ENCODE measurements around the gene GRIN2A. TPM values are rescaled to one million over a fixed set of nuclear protein-coding genes. Genes with fewer than 3 reads are reported as not detected.

The GRIN2A gene
- total RNA-seq, 1 experiment from 2014 or later: not detected

DNA sequence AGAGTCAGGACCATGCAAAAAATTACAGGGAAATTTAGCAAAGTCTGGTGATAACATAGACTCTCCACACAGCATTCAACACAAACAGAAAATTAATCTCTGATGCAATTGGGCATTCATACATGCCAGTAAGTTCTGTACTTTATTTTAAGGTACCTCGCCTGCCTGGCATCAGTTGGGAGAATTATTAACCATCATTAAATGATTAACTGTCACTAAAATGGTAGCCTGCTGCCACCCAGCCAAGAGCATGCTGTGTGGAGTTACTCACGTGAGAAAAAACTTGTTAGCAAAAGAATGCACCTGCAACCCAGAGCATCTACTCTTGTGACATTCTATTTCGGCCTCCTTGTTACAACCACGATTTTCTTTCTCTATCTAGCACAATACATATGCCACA lies 117.2 kb downstream of the GRIN2A start:
- in situ Hi-C loops (cut with HindIII; ENCODE audit: low sequenced_read_pairs): no loop called here
- DNase-seq (ENCODE audit: low spot score): no peak

DNA sequence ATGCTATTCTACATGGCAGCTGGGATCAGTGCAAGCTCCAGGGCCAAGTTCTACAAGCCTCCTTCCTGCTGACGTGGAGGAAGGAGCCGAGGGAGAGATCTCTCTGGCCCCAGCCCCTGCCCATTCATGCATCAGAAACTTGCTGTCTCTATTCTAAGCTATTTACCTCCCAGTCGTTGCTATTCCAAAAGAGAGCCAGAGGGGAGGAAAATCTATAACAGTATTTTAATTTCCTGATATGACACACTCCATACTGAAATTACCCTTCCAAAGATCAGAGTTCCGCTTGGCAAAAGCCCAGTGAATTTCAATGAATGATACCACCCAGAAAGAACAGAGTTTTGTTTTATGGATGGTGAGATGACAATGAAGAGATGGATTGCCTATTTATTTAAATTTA lies 133.4 kb downstream of the GRIN2A start:
- in situ Hi-C loops (cut with HindIII; ENCODE audit: low sequenced_read_pairs): no loop called here

DNA sequence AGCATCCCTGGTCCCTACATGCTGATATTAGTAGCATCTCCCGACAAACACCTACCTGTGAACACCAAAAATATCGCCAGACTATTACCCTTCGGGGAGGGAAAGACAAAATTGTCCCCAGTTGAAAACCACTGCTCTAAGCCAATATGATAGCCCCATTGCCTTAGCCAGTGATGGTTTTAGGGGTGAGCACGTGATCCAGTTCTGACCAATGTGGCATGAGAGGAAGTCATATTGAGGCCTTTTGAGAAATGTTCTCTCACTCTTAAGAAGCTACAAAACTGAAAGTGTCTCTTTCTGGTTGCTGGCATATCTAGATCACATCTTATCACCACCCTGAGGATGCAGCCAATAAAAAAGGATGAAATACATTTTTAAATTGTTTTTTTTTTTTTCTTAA lies 136.3 kb downstream of the GRIN2A start:
- in situ Hi-C loops (cut with HindIII; ENCODE audit: low sequenced_read_pairs): no loop called here
- no peak for DNase-seq (ENCODE audit: low spot score)

More for the DNA sequence above, 133.4 kb downstream of the GRIN2A start:
- DNase-seq (ENCODE audit: low spot score): no peak

DNA sequence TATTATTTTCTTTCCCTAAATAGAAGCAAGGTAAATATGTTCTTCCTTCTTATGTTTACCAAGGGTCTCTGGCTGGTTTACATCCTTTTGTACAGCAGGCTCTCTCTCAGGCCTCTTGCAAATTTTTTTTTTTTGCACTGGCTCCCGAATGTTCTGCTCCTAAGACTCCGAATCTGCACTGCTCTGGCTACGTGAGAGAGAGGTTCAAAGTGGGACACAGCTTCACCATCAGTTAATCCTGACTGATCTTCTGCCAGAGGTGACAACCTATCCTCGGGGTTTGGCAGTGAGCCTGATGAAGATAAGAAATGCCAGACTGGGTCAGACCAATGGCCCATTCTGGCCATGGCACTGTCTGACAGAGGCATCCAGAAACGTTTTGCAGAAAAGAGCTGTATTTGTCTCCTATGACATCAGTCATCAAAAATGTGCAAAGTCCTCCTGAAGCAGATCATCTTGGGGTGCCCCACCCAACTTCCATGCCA lies 136.9 kb downstream of the GRIN2A start:
- DNase-seq (ENCODE audit: low spot score): peak; percentile 80

DNA sequence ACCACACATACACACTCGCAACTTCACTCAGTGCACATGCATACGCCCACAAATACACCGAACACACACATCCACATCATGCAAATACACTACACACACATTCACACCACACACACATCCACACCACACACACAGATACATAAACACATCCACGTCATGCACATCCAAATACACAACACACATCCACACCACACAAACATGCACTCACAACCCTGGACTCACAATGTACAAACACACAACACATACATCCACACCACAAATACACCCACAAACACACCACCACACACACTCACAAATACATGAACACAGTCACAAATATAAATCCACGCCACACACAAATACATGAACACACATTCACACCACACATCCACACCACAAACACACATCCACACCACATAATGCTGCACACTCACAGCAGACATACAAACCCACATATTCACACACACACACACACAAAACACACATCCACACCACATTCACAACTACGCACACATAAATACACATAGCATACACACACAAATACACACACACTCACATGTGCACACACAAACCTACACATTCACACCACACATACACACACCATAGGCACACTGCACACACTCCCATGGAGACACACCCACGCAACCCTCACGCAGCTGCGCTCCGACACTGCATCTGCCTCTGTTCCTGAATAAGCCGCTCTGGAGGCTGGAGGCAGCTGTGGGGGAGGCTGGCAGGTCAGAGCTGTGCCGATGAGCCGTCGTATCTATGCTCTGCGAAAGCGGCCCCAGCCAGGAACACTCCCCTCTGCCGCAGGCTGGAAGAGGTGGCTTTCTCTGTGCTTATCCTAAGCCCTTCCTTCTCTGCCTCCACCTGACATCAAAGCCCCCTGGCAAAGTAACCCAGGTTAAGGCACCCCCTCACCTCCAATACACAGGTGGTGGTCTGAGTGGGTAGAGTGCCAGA lies 141.8 kb downstream of the GRIN2A start:
- peak; percentile 19 for DNase-seq (ENCODE audit: low spot score)
- in situ Hi-C loops (cut with HindIII; ENCODE audit: low sequenced_read_pairs): no loop called here

More for the DNA sequence above, 136.9 kb downstream of the GRIN2A start:
- in situ Hi-C loops (cut with HindIII; ENCODE audit: low sequenced_read_pairs): no loop called here

DNA sequence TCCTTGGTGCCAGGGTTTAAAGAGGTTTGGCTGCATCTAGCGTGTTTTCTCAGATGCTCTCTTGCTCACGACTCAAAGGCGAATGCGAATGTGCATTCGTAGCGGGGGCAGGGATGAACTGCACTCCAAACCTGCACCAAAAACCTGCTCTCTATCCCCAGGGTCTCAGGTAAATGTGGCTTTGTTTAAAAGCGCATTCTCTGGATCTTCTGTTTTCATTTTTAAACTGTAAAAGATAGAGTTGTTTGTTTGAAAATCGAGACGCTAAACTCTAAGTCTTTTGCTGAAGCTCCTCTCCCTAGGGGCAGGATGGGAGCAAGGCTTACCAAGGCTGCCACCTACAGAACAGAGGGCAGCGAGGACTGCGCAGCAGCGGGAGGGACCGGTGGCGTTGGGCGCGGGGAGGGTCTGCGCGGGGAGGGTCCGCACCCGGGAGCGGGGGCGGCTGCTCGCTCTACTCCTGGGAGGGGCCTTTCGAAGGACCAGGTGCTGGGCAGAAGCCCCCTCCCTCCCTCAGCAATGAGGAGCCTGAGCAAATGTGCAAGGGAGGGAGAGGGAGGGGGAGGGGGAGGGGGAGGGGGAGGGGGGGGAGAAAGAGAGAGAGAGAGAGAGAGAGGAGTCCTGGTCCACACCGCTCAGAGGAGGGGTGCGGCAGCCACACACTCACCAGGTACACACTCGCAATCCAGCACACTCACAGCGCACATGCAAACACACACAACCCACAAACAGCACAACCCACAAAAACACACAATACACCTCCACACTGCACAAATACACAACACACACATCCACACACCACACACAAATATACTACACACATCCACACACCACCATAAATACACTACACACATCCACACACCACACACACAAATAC lies 142.8 kb downstream of the GRIN2A start:
- DNase-seq (ENCODE audit: low spot score): peak; percentile 84

DNA sequence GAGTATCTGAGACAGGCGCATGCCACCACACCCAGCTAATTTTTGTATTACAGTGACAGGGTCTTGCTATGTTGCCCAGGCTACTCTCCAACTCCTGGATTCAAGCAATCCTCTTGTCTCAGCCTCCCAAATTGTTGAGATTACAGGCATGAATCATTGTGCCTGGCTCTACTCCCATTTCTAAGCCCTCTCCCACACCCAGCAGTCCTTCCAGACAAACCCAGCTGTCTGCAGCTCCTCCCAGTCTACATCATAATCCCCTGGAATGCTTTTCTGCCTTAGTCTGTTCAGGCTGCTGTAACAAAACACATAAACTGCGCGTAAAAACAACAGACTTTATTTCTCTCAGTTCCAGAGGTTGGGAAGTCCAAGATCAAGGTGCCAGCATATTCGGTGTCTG lies 144.5 kb downstream of the GRIN2A start:
- in situ Hi-C loops (cut with HindIII; ENCODE audit: low sequenced_read_pairs): no loop called here
- no peak for DNase-seq (ENCODE audit: low spot score)

More for the DNA sequence above, 142.8 kb downstream of the GRIN2A start:
- in situ Hi-C loops (cut with HindIII; ENCODE audit: low sequenced_read_pairs): no loop called here

DNA sequence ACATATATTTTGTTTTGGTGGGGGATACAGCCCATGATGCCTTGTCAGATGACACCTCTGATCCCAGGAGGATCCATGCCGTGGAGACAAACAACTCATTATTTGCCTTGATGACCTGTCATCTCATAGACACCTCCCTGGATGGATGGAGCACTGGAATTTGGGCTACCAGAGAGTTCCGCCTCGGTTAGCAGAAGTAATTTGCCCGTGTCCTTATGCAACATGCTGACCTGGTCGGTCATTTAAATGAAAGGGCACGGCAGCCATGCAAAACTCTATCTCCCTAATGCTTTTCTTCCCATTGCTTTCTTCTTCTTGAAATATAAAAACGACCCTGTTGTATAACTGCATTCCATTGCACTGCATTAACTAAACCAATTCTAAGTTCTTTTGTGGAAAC lies 145.3 kb downstream of the GRIN2A start:
- DNase-seq (ENCODE audit: low spot score): no peak
- in situ Hi-C loops (cut with HindIII; ENCODE audit: low sequenced_read_pairs): no loop called here

DNA sequence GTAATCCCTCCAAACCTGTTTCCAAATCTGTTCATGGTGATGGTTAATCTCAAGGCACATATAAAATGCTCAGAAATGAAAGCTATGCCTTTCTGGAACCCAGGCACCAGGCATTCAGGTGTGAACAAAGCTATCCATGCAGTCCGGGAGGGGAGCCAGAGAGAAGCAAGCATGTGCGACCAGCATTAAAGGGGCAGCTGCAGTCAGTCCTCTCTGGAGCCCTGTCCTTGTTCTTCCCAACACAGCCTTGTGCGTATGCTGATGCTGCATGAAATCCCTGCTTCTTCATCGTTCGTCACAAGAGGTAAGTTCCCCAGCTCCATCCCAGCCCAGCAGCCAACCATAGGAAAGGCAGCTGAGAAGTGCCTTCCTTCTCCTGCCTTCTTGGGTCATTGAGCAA lies 148.7 kb downstream of the GRIN2A start:
- in situ Hi-C loops (cut with HindIII; ENCODE audit: low sequenced_read_pairs): no loop called here
- peak; percentile 93 for DNase-seq (ENCODE audit: low spot score)

DNA sequence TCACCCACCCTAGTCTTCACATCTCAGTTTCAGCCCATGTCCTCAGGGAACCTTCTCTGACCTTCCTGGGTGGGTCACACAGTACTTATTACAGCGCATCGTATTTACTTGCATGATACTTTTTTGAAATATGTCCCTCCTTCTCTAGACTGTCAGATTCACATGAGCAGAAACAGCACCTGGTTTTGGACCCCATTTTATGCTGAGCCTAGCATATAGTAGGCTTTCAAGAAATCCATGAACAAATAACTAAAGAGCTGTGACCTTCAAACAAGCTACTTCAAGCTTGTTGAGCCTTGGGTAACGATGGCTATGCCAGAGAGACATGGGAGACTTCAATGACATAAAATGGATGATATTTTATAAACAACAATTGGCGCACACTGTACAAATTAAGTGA lies 150.3 kb downstream of the GRIN2A start:
- in situ Hi-C loops (cut with HindIII; ENCODE audit: low sequenced_read_pairs): no loop called here

DNA sequence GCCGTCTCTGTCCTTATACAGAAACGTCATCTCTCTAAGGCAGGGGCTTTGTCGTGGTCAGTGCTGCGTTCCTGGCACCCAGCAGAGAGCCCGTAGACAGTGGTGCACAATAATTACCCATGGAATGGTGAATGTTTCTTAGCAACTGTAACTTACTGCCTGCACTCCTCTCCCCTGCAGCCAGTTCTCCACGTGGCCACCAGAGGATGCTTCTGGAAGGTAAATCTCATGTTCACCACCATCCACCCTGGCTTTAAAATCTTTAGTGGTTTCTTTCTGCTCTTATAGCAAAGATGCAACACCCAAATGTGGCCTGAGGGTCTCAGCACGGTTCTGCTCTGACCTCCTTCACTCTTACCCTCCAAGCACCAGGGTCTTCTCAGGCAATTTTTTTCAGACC lies 150.8 kb downstream of the GRIN2A start:
- in situ Hi-C loops (cut with HindIII; ENCODE audit: low sequenced_read_pairs): no loop called here
- DNase-seq (ENCODE audit: low spot score): peak; percentile 41

More for the DNA sequence above, 150.3 kb downstream of the GRIN2A start:
- DNase-seq (ENCODE audit: low spot score): no peak

DNA sequence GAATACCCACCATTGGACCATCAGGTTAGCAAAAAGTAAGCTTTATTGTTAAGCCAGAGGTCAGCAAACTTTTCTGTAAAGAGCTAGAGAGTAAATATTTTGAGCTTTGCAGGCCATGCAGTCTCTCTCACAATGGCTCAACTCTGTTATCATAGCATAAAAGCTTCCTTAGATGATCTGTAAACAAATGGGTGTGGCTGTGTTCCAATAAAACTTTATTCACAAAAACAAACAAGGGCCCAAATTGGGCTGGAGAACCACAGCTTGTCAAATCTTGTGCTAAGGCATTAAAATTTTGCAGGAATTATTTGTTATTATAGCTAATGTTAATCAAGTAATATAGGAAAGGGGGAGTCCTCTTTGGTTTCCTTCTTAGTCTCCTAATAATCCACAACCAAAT lies 153.6 kb downstream of the GRIN2A start:
- DNase-seq (ENCODE audit: low spot score): no peak
- in situ Hi-C loops (cut with HindIII; ENCODE audit: low sequenced_read_pairs): no loop called here

DNA sequence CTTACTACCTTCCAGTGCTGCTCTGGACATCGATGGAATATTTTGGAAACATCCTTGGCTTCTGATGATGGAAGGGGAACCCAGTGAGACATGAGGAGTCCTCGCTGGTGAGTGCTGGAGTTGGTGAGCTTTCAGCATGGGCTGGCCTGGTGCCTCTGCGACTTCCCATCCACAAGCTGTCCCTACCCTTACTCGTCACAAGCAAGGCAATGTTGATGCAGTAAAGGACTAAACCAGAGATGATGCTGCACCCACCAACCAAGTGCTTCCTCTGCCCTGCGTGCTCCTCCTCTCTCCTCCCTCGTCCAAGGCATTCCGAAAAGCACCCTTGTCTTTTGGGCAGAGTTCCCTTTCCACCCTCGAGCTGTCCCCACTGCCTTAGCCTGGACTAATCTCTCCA lies 154.7 kb downstream of the GRIN2A start:
- DNase-seq (ENCODE audit: low spot score): peak; percentile 43
- in situ Hi-C loops (cut with HindIII; ENCODE audit: low sequenced_read_pairs): no loop called here

DNA sequence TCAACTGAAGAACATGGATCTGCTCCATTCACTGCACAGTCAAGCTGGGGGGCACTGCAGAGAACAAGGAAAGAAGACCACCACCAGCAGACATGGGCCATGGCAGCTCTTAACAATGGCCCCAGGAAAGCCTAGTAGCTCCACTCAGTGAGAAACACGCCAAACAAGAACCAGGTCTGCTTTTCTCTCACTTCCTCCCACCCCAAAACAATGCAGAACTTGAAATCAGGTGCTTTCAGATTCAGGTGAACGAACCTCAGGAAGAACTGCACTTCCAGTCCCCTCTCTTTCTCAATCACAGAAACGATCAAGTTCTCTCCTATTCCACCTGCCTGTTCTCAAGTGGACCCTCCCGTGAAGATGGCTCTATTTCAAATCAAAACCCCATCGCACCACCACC lies 155.6 kb downstream of the GRIN2A start:
- DNase-seq (ENCODE audit: low spot score): no peak
- in situ Hi-C loops (cut with HindIII; ENCODE audit: low sequenced_read_pairs): no loop called here

DNA sequence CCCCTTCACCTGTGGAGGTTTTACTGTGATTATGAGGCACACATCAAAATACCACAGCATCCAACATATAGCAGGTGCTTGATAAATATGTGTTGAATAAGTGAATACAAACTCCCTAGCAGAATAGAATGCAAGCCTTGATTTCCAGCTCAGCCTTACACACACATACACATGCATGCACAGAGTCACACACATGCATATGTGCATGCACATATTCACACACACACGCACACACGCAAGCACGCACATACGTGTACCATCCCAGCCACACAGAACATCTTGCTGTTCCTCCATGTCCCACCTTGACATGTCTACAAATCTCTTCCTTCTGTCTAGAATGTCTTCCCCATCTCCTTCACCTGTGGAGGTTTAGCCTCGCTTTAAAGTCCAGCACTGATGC lies 160.1 kb downstream of the GRIN2A start:
- in situ Hi-C loops (cut with HindIII; ENCODE audit: low sequenced_read_pairs): no loop called here
- no peak for DNase-seq (ENCODE audit: low spot score)

DNA sequence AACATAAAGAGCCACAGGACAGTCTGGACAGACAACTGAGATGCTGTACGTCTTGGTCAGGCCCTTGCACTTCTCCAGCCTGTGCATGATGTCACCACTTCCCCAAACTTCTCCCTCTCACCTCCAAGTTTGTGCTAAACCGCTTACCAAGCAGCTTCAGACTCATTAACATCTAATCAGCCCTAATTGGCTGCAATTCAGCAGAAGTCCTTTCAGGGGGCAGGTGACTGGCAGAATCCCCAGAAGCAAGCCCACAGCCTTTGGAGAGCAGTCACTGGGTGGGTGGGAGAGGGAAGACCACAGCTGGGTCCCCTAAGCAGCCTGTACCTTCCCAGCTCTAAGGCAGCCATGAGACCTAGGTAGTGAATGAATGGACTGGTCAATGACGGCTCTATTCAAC lies 161.4 kb downstream of the GRIN2A start:
- no peak for DNase-seq (ENCODE audit: low spot score)
- in situ Hi-C loops (cut with HindIII; ENCODE audit: low sequenced_read_pairs): no loop called here

DNA sequence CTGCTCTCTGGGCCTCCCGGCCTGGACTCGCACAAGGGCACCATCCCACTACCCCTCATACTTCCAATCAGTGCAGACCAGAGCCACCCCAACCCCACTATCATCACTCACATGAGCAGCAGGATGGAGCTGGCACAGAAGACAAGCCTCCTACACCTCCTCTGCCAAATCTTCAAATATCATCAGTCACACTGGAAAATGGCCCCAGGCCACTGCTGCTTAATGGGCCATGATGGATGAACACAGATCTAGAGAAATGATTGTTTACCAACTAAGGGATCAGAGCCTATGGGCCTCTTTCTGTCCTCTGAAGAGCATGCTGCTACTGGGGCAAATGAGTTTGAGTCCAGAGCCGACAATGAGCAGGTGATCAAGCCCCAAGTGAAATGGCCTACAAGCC lies 165.5 kb downstream of the GRIN2A start:
- peak; percentile 43 for DNase-seq (ENCODE audit: low spot score)
- in situ Hi-C loops (cut with HindIII; ENCODE audit: low sequenced_read_pairs): no loop called here

DNA sequence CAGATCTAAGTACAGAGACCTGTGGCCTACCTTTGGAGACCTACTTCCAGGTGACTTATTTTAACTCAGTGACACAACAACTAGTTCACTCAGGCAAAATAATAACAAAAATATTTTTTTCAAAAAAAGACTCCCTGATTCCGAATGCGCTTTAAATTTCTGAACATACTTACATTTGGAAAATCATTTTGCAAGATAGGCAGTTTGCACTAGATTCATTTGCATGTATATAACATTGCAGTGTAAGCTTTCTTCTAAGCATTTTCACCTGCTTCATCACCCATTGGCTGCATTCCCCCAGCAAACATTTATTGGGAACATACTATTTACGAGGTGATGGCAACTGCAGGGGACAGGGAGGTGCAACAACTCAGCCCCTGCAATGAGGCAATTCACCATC lies 166.8 kb downstream of the GRIN2A start:
- in situ Hi-C loops (cut with HindIII; ENCODE audit: low sequenced_read_pairs): no loop called here
- no peak for DNase-seq (ENCODE audit: low spot score)

DNA sequence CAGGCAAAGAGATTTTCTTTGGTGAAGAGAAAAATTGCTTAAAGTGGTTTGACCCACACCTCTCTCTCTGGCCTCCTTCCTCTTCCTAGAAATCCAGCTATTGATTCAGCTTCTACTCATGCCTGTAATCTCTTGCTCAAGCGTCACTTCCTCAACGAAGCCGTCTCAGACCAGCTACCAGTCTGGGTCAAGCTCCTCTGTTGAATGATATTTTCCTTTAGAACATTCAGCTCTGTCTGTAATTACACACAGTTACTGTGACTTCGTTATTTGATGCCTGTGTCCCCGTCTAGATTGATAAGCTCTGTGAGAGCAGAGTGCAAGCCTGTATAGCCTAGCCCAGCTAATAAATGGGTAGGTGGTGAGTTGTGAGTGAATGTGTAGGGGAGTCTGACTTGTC lies 168.5 kb downstream of the GRIN2A start:
- in situ Hi-C loops (cut with HindIII; ENCODE audit: low sequenced_read_pairs): no loop called here
- no peak for DNase-seq (ENCODE audit: low spot score)

DNA sequence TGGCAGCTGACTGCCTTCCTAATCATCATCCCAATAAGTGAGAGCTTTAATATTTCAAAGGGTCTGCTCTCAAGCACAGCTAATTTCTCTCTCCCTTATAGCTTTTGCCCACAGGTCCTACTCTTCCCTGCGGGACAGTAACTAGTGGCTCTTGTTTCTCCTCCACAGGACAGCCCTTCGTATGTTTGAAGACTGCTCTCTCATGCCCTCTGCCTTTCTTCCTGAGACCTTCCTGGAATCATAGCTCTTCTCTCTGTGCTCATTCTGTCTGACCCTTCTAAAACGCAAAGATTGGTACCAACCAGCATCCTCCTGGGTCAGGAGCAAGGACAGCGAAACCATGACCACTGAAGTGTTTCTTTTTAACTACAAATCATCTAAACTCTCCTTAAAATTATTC lies 168.9 kb downstream of the GRIN2A start:
- DNase-seq (ENCODE audit: low spot score): no peak
- in situ Hi-C loops (cut with HindIII; ENCODE audit: low sequenced_read_pairs): no loop called here
